GM19099 (cell line): ENCODE data around the gene DNMT1.

Experiments used
- POLR2A ChIP-seq: IDR thresholded peaks from 3 replicates; pipeline ENCODE4 v1.6.1; 2011; ENCODE audit warnings: low read depth; ENCODE audit not compliant: insufficient read length; ENCODE audit errors: extremely low read depth

The DNMT1 gene

DNA sequence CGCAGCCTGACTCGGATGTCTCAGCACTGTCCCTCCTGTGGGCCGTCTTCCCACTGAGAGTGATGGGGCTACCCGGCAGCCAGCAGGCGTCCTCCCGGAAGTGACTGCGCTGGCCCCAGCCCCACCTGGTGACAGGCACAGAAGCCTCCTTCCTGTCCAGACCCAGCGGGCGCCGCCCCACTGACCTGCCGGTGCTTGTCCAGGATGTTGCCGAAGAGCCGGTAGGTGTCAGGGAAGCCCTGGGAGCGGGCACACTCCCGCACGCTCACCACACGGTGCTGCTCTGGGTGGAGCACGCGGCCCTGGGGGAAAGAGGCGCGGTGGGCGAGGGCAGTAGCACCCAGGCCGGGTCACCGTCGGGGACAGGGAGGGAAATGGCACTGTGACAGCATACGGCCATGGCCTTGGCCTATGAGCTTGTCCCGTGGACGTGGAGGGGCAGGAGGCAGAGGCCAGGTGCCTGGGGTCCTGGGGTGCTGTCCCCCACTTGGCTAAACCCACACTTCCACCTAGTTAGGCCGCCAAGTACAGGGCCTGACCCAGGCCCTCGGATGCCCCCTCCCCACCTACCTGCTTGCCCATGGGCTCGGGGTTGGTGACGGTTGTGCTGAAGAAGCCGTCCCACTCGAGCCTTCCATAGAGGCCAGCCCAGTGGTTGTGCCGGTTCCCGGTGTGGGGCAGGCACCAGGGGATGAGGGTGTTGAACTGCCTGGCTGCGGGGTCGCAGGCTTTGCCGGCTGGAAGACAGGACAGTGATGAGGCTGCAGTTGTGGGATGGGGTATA lies 59.0 kb downstream of the DNMT1 start:
- no peak for TF ChIP-seq POLR2A

DNA sequence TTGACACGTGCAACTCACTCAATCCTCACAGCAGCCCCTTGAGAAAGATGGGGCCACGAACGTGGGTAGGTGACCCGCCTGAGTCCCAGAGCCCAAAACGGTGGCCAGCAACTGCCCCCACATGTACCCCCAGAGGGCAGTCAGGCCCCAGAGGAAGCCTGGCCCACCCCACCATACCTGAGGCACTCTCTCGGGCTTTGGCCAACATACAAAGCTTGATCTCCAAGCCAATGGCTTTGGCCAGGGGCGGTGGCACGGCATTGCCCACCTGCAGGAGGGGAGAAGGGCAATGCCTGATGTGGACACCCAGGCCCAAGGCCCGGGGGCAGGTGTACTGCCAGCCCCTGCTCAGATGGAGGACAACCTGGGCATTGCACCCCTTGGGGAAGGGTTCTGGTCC lies 60.7 kb downstream of the DNMT1 start:
- no peak for TF ChIP-seq POLR2A

DNA sequence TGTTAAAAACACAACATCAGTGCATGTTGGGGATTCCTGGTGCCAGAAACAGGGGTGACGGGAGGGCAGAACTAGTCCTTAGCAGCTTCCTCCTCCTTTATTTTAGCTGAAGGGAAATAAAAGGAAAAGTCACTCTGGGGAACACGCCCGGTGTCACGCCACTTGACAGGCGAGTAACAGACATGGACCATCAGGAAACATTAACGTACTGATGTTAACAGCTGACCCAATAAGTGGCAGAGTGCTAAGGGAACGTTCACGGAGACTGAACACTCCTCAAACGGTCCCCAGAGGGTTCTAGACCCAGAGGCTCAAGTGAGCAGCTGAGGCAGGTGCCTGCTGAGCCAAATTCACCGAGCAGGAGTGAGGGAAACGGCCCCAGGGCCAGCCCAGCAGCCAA lies 61.2 kb downstream of the DNMT1 start:
- no peak for TF ChIP-seq POLR2A

DNA sequence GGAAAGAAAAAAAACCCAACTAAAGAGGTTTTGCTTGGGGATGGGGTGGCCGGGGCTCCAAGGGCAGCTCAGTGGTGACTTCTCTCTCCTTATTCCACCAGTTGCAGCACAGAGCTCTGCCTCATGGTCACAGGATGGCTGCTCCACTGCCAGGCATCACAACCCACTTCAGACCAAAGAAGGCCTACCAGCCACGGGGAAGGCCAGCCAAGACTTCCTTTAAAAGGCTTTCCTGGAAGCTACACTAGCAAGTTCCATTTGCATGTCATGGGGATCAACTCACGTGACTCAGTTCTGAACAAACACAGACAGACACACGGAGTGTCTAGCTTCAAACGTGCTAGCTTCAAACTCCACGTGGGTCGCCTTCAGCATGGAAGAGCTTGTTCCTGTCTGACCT lies 61.8 kb downstream of the DNMT1 start:
- TF ChIP-seq POLR2A: no peak

DNA sequence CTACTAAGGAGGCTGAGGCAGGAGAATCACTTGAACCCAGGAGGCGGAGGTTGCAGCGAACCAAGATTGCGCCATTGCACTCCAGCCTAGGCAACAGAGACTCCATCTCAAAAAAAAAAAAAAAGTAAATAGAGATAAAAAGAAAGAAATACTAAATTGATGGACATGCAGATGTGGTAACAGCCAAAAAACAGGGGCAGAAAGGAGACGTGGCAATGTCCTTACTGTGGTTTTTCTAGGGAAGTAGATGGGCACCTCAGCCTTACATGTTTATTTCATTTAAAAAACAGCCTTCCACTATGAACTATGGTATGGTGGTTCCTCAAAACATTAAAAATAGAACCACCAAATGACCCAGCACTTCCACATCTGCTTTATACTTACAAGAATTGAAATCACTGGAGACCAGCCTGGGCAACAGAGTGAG lies 68.5 kb downstream of the DNMT1 start:
- TF ChIP-seq POLR2A: no peak

DNA sequence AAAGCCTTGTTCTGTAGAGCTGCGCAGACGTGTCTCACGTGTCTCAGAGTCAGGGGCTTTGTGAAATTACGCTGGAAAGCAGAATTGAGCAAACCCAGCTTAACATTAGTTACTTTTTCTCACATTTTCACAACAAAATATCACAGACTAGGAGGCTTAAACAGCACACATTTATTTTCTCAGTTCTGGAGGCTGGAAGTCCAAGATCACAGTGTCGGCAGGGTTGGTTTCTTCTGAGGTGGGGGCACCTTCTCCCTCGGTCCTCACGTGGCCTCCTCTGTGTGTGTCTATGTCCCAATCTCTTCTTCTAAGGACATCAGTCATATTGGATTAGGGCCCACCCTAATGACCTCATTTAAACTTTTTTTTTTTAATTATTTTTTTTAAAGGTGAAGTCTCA lies 70.3 kb downstream of the DNMT1 start:
- no peak for TF ChIP-seq POLR2A

DNA sequence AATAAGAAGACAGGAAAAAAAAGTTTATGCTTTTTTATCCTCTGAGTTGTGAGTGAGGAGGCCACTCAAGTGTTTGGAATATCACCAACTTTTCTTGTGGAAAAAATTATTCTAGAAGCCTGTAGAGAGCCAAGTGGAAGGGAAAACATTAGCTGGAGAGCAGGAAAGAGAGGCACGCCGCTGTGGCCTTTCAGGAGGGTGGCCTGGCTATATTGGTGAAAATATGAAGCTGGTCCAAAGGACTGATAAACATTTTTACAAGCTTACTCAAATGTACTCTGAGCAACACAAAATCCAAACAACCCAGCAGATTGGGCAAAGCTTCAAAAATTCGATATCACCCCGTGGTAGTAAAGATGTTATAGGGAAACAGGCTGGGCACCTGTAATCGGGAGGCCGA lies 72.7 kb downstream of the DNMT1 start:
- no peak for TF ChIP-seq POLR2A

DNA sequence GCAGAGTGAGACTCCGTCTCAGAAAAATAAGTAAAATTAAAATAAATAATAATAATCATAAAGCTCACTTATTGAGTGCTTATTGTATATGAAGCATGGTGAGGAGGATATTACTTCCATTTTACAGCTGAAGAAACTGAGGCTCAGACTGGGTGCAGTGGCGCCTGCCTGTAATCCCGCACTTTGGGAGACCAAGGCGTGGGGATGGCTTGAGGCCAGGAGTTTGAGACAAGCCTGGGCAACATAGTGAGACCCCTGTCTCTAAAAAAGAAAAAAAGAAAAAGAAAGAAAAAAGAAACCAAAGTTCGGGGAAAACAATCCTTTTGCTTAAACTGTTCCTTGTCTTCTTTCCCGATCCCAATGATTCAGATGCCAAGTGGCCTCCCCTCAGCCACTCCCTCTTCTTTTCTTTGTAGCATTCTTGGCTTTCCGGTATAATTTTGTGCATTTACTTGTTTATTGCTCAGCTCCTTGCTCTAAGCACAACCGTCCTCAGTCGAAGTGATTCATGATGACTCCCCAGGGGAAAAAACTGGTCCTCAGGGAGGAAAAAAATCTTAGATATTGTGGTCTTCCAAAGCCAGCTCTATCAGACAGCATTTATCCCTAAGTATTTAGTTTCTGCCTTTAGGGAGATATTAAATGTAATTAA lies 74.1 kb downstream of the DNMT1 start:
- no peak for TF ChIP-seq POLR2A

DNA sequence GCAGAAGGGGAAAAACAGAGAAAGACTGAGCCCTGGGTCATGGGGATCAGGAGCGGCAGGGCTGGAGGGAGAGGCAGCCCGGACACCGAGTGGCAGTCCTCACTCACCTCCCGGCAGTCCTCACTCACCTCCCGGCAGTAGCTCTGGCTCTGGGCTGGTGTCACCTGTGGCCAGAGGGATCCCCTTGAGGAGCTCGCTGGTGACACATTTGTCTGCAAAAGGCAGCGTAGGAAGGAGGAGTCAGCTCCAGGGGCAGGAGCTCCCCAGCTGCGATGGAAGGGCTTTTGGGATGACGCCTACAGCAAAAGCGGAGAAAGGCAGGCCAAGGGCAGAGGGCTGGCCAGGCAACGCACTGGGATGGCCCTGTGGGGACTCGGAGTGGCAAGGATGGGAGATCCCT lies 75.8 kb downstream of the DNMT1 start:
- TF ChIP-seq POLR2A: no peak

DNA sequence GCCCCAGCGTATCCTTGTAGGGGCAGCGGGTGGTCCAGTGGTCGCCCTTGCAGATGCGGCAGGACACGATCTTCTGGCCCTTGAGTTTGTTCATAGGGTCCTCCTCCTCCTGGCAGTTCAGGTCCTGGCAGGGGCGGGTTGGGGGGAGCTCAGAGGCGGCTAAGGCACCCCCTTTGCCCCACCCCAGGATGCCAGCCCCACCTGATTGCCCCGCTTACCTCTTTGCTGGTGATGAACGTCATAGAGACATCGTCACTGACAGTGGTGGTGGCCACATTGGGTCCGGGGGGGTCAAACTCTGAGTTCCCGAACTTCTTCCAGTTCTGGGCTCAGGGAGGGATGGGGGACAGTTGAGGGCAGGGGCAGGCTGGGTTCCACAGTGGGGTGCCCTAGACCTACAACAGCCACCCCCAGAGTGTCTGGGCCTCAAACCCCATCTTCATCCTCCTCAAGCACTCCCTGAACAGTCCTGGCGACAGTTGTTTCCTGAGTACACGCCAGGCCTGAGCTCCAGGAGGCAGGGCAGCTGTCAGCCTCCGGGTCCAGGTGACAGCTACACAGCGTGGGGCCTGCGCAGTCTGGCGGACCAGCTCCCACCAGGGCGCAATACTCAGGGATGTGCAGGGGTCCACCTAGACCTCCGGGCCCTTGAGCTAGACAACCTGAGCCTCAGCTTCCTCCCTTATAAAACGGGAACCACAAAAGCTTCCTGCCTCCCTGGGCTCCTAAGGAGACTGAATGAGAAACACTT lies 77.7 kb downstream of the DNMT1 start:
- no peak for TF ChIP-seq POLR2A

DNA sequence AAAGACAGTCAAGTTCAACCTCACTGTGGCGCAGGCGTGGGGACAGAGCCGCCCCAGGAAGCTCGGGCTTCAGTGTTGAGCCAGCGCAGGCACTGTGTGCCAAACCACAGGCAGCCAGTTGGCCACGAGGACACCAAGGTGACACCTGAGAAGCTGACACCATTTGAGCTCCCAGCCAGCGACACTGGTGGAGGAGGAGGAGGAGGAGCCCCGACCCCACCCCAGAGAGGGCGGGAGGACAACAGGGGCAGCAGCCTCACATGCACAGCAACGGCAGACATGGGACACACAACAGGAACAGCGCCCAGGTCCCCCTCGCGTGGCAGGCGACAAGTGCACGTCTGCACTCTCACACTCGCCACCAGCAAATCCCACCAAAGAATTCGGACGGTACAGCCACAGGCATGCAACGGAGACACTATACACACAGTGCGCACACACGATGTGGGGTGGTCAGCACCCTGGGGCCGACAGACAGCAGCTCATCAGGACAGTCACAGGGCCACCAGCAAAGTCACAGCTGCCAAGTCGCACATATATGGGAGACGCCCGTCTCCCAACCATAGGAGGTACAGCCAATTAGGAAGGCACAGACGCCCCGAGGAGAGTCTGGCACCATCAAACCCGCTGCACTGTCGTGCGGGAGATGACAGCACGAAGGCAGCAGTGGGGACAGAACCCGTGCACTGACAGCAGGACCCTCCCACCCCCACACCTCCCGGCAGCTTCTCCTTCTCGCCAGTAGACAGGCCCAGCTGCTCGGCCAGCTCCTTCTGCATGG lies 78.5 kb downstream of the DNMT1 start:
- TF ChIP-seq POLR2A: no peak

DNA sequence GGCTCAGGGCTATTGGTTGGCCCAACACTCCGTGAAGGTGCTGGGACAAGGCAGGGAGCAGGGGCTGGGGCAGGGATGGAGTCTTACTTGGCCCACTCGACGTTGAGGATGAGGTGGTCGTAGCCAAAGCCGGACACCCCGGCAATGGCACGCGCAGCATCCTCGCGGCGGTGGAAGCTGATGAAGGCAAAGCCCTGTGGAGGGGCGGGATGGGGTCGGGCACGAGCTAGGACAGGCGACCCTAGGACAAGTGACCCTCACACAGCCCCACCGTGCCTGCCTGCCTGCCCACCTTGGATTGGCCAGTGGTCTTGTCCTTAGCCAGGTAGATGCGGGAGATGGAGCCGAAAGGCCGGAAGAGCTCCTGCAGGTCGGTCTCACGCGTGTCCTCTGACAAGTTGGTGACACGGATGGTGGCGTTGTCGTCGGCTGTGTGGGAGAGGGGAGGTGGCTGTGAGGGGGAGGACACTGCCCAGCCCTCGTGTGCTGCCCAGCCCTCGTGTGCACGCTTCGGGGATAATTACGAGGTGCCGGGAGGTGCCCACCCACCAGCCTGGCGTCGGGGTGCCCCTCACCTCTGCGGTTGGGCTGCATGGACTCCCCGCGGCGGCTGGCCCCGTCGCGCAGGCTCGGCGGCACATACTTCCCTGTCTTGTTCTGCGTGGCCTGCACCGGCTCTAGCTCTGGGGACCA lies 79.2 kb downstream of the DNMT1 start:
- peak; percentile 51 for TF ChIP-seq POLR2A

DNA sequence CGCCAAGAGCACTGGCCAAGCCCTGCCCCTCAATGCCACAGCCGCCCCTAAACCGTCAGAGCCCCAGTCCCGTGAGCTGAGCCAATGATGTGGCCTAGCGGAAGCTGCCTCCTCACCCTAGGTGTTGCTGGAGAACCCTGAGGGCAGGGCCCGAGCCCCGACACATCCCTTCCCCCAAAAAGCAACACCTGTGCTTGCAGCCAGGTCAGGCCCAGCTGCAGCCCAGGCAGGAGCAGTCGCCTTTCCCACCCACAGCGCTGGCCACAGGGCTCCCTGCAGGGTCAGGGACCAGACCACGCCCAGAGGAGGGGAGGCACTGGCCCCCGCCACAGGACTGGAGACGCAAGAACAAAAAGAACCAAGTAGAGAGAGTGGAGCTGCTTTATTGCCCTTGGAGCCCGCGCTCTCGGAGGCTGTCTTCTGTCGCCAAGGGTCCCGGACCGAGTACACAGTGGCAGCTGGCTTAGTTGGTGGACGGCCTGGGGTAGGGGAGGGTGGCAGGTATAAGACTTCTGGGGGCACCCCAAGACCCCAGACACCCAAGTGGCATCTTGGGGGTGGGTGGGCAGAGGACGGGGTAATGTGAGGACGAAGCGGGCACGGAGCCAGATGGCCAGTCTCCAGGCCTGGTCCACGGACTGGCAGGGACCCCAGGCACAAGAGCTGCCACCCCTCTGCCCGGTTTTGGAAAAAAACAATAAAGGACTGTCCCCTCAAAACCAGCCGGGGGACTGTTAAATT lies 79.9 kb downstream of the DNMT1 start:
- TF ChIP-seq POLR2A: no peak
